LNCaP clone FGC (cell line): ENCODE measurements around the gene CDRT15L2.
"Not testable (repeated sequence)": the region's sequence is repeated elsewhere in the genome, so short reads cannot be mapped to it uniquely, and the experiment has no call there.

Source experiments
- DNase-seq: peaks from one replicate; pipeline ENCODE4 v3.0.0-alpha.2; 2011; ENCODE audit warnings: low read depth
- H3K4me3 ChIP-seq: 2 replicates; pipeline ENCODE4 v1.5.1; 2011; ENCODE audit warnings: mild to moderate bottlenecking, low read depth, low read length, control low read depth
- CTCF ChIP-seq: IDR thresholded peaks from 2 replicates; pipeline ENCODE4 v1.5.1; 2012; ENCODE audit warnings: mild to moderate bottlenecking; ENCODE audit not compliant: control insufficient read depth, insufficient read depth; ENCODE audit errors: extremely low read depth

CDRT15L2 gene

GRCh38 chr17:20579424-20579823 is at the start of gene CDRT15L2:
Gene CDRT15L2 (plus strand): TSS chr17:20579724. CDS start chr17:20579744, 20 bp downstream.
- not testable (repeated sequence) for DNase-seq, H3K4me3 ChIP-seq

GRCh38 chr17:20530104-20530503 is 49.4 kb upstream of the CDRT15L2 start:
- H3K4me3 ChIP-seq: not testable (repeated sequence)

GRCh38 chr17:20532544-20533090 is 46.9 kb upstream of the CDRT15L2 start:
- not testable (repeated sequence) for H3K4me3 ChIP-seq, DNase-seq

More at GRCh38 chr17:20530104-20530503, 49.4 kb upstream of the CDRT15L2 start:
- DNase-seq: not testable (repeated sequence)

- DNase-seq, H3K4me3 ChIP-seq: not testable (repeated sequence)
These were observed 46.3 kb upstream of the CDRT15L2 start for GRCh38 chr17:20533206-20533605.

GRCh38 chr17:20534711-20535550 is 44.6 kb upstream of the CDRT15L2 start:
- DNase-seq: not testable (repeated sequence)

GRCh38 chr17:20540414-20540813 is 39.1 kb upstream of the CDRT15L2 start:
- not testable (repeated sequence) for DNase-seq, H3K4me3 ChIP-seq

More at GRCh38 chr17:20534711-20535550, 44.6 kb upstream of the CDRT15L2 start:
- not testable (repeated sequence) for H3K4me3 ChIP-seq

- peak; percentile 90 for DNase-seq
- H3K4me3 ChIP-seq: not testable (repeated sequence)
These were observed 38.7 kb upstream of the CDRT15L2 start for GRCh38 chr17:20540865-20541264.

GRCh38 chr17:20541853-20542546 is 37.5 kb upstream of the CDRT15L2 start:
- DNase-seq, H3K4me3 ChIP-seq: not testable (repeated sequence)
- peak; percentile 29; the same call in 1 of the 2 replicates for TF ChIP-seq CTCF

- not testable (repeated sequence) for DNase-seq, H3K4me3 ChIP-seq
These were observed 31.6 kb upstream of the CDRT15L2 start for GRCh38 chr17:20547923-20548322.

GRCh38 chr17:20552920-20553319 is 26.6 kb upstream of the CDRT15L2 start:
- DNase-seq: not testable (repeated sequence)

GRCh38 chr17:20554728-20555127 is 24.8 kb upstream of the CDRT15L2 start:
- DNase-seq, H3K4me3 ChIP-seq: not testable (repeated sequence)

More at GRCh38 chr17:20552920-20553319, 26.6 kb upstream of the CDRT15L2 start:
- H3K4me3 ChIP-seq: not testable (repeated sequence)

GRCh38 chr17:20555135-20556010 is 24.2 kb upstream of the CDRT15L2 start:
- not testable (repeated sequence) for H3K4me3 ChIP-seq, DNase-seq

GRCh38 chr17:20558096-20558495 is 21.4 kb upstream of the CDRT15L2 start:
- not testable (repeated sequence) for H3K4me3 ChIP-seq, DNase-seq

- not testable (repeated sequence) for DNase-seq, H3K4me3 ChIP-seq
These were observed 20.5 kb upstream of the CDRT15L2 start for GRCh38 chr17:20559018-20559417.
